Peyer's patch (tissue), 4 donors: Measurements from ENCODE around the gene PLXNA4. TPM values are rescaled to one million over a fixed set of nuclear protein-coding genes. Genes with fewer than 3 reads are reported as not detected.
"Not testable (repeated sequence)": the region's sequence is repeated elsewhere in the genome, so short reads cannot be mapped to it uniquely, and the experiment has no call there.

Experiments
- DNase-seq, 3 donors: peaks; one replicate each; pipeline ENCODE4 v3.0.0-alpha.2; 2017 to 2019
- H3K27ac ChIP-seq, 4 donors: fragments of 200-600 bp; sonication (generic); one replicate each; pipeline ENCODE4 v1.5.1; 2016 to 2019
- H3K27me3 ChIP-seq, 2 donors: fragments of 200-600 bp; sonication (generic); one replicate each; pipeline ENCODE4 v1.5.1; 2019
- H3K36me3 ChIP-seq, 3 donors: fragments of 200-600 bp; sonication (generic); one replicate each; pipeline ENCODE4 v1.5.1; 2016 to 2019
- H3K4me1 ChIP-seq, 4 donors: fragments of 200-600 bp; sonication (generic); one replicate each; pipeline ENCODE4 v1.5.1; 2016 to 2019
- H3K4me3 ChIP-seq, 4 donors: fragments of 200-600 bp; sonication (generic); 1 replicate in 3 of 4; 2 replicates in 1 of 4; pipeline ENCODE4 v1.5.1; 2016 to 2019; ENCODE audit warnings: mild to moderate bottlenecking in 1 of 4
- H3K9me3 ChIP-seq, 4 donors: fragments of 200-600 bp; sonication (generic); one replicate each; pipeline ENCODE4 v1.5.1; 2016 to 2019; ENCODE audit warnings: mild to moderate bottlenecking in 1 of 4
- CTCF ChIP-seq, 6 experiments: fragments of 450-650 bp in 4 of 6; fragments of 200-600 bp in 2 of 6; sonication (generic) in 1 of 6; IDR thresholded peaks; one replicate each; pipeline ENCODE4 v1.5.1; 2017 to 2019; ENCODE audit warnings: antibody characterized with exemption in 6 of 6, mild to moderate bottlenecking in 3 of 6, moderate library complexity in 1 of 6
- POLR2A ChIP-seq, 2 donors: fragments of 450-650 bp; IDR thresholded peaks; one replicate each; pipeline ENCODE4 v1.5.1; 2017; ENCODE audit warnings: antibody characterized with exemption in 2 of 2, mild to moderate bottlenecking in 2 of 2, moderate library complexity in 2 of 2
- total RNA-seq, 4 donors: library from RNA; depleted of rRNA; stranded (reverse); fragments of >200 nt; gene quantifications; one replicate each; pipeline ENCODE4 v1.1.0, GENCODE V29; 2016

The PLXNA4 gene
- total RNA-seq, 4 donors from 2014 or later = 1.4 to 3.8 (median 3.0) TPM

- DNase-seq = no peak
- no peaks in the 10 kb centered on the region for H3K27me3 ChIP-seq
- H3K27ac ChIP-seq = no peak overlapping the region
- no peaks in the 10 kb centered on the region for H3K9me3 ChIP-seq
- peaks cover 0 to 4% (median 0%) of the 10 kb centered on the region in 4 donors for H3K4me1 ChIP-seq
- TF ChIP-seq POLR2A (IDR thresholded peaks at IDR 0.05) = no peak
- peak in 4 of 6 experiments; percentile 14 to 52 (median 48) for TF ChIP-seq CTCF (IDR thresholded peaks at IDR 0.05)
- H3K36me3 ChIP-seq = no peaks in the 10 kb centered on the region
- H3K4me3 ChIP-seq = no peak overlapping the region
Measured at GRCh38 chr7:132394283-132395198, 181.7 kb downstream of the PLXNA4 start.

- no peaks in the 10 kb centered on the region for H3K27me3 ChIP-seq
- TF ChIP-seq CTCF (IDR thresholded peaks at IDR 0.05) (no peak), POLR2A (IDR thresholded peaks at IDR 0.05) (no peak)
- no peaks in the 10 kb centered on the region for H3K36me3 ChIP-seq
- H3K27ac ChIP-seq = peak overlapping the region in 1 of 4 donors; percentile 10
- H3K4me1 ChIP-seq = peaks cover 0 to 4% (median 0%) of the 10 kb centered on the region in 4 donors
- no peak overlapping the region for H3K4me3 ChIP-seq
- no peak for DNase-seq
- no peaks in the 10 kb centered on the region for H3K9me3 ChIP-seq
Measured at GRCh38 chr7:132393789-132394261, 182.4 kb downstream of the PLXNA4 start.

- Histone ChIP-seq H3K36me3 (no peaks in the 10 kb centered on the region), H3K4me1 (peaks cover 0 to 4% (median 0%) of the 10 kb centered on the region in 4 donors), H3K9me3 (no peaks in the 10 kb centered on the region), H3K27ac (no peak overlapping the region), H3K4me3 (no peak overlapping the region), H3K27me3 (no peaks in the 10 kb centered on the region)
- no peak for DNase-seq
- TF ChIP-seq POLR2A (IDR thresholded peaks at IDR 0.05) (no peak), CTCF (IDR thresholded peaks at IDR 0.05) (peak in 1 of 6 experiments; percentile 17)
Measured at GRCh38 chr7:132392713-132393112, 183.6 kb downstream of the PLXNA4 start.

GRCh38 chr7:132390705-132391104, 185.6 kb downstream of the PLXNA4 start:
- H3K4me1 ChIP-seq = peaks cover 0 to 4% (median 0%) of the 10 kb centered on the region in 4 donors
- TF ChIP-seq CTCF (IDR thresholded peaks at IDR 0.05) (no peak), POLR2A (IDR thresholded peaks at IDR 0.05) (no peak)
- H3K9me3 ChIP-seq = no peaks in the 10 kb centered on the region
- DNase-seq = no peak
- H3K27ac ChIP-seq = no peak overlapping the region
- H3K27me3 ChIP-seq = no peaks in the 10 kb centered on the region
- no peaks in the 10 kb centered on the region for H3K36me3 ChIP-seq
- H3K4me3 ChIP-seq = no peak overlapping the region

GRCh38 chr7:132390049-132390448, 186.2 kb downstream of the PLXNA4 start:
- not testable (repeated sequence) for DNase-seq, H3K36me3 ChIP-seq, H3K27me3 ChIP-seq, H3K9me3 ChIP-seq, H3K4me1 ChIP-seq, H3K4me3 ChIP-seq, H3K27ac ChIP-seq

- H3K4me3 ChIP-seq = no peak overlapping the region
- DNase-seq = no peak
- no peak overlapping the region for H3K27ac ChIP-seq
- H3K9me3 ChIP-seq = no peaks in the 10 kb centered on the region
- no peaks in the 10 kb centered on the region for H3K36me3 ChIP-seq
- no peaks in the 10 kb centered on the region for H3K4me1 ChIP-seq
- no peaks in the 10 kb centered on the region for H3K27me3 ChIP-seq
- TF ChIP-seq CTCF (IDR thresholded peaks at IDR 0.05) = no peak
- TF ChIP-seq POLR2A (IDR thresholded peaks at IDR 0.05) = no peak
Measured at GRCh38 chr7:132388688-132389087, 187.6 kb downstream of the PLXNA4 start.
